Right lung (tissue), 5 donors: ENCODE measurements around the gene SORCS1. TPM values are rescaled to one million over a fixed set of nuclear protein-coding genes. Genes with fewer than 3 reads are reported as not detected.
"Not testable (repeated sequence)": the region's sequence is repeated elsewhere in the genome, so short reads cannot be mapped to it uniquely, and the experiment has no call there.

Experiments used
- DNase-seq, 2 donors: peaks; one replicate each; pipeline ENCODE4 v3.0.0-alpha.2; 2013
- polyA plus RNA-seq, 5 donors: library from polyadenylated mRNA; unstranded; fragments of 120-200 nt; gene quantifications; one replicate each; pipeline versions ENCODE4 v1.2.1 to v1.2.3, GENCODE V29; 2013; ENCODE audit warnings: inconsistent platforms in 1 of 5, low replicate concordance in 1 of 5; ENCODE audit not compliant: insufficient read length in 5 of 5, insufficient read depth in 1 of 5

The SORCS1 gene
- polyA plus RNA-seq, 5 donors = 0.18 to 0.33 (median 0.24) TPM

GRCh38 chr10:107051769-107052168 is 112.7 kb downstream of the SORCS1 start:
- DNase-seq = no peak

GRCh38 chr10:107043461-107043860 is 121.0 kb downstream of the SORCS1 start:
- DNase-seq = no peak

- DNase-seq = no peak
Observed at GRCh38 chr10:107037192-107038122, 127.0 kb downstream of the SORCS1 start.

- no peak for DNase-seq
Observed at GRCh38 chr10:107033799-107034422, 130.6 kb downstream of the SORCS1 start.

- DNase-seq = no peak
Observed at GRCh38 chr10:107032700-107033401, 131.7 kb downstream of the SORCS1 start.

- no peak for DNase-seq
Observed at GRCh38 chr10:107031931-107032699, 132.4 kb downstream of the SORCS1 start.

- DNase-seq = no peak
Observed at GRCh38 chr10:107028236-107028635, 136.3 kb downstream of the SORCS1 start.

- no peak for DNase-seq
Observed at GRCh38 chr10:107025676-107026075, 138.8 kb downstream of the SORCS1 start.

- DNase-seq = not testable (repeated sequence)
Observed at GRCh38 chr10:107024033-107024432, 140.5 kb downstream of the SORCS1 start.

GRCh38 chr10:107022600-107023354 is 141.7 kb downstream of the SORCS1 start:
- no peak for DNase-seq

- DNase-seq = no peak
Observed at GRCh38 chr10:107019154-107019553, 145.4 kb downstream of the SORCS1 start.

- no peak for DNase-seq
Observed at GRCh38 chr10:107013258-107014006, 151.1 kb downstream of the SORCS1 start.

- no peak for DNase-seq
Observed at GRCh38 chr10:107011992-107012391, 152.5 kb downstream of the SORCS1 start.

GRCh38 chr10:107011105-107011504 is 153.4 kb downstream of the SORCS1 start:
- DNase-seq = no peak

- no peak for DNase-seq
Observed at GRCh38 chr10:107010531-107010930, 154.0 kb downstream of the SORCS1 start.

GRCh38 chr10:107004362-107004761 is 160.1 kb downstream of the SORCS1 start:
- no peak for DNase-seq

GRCh38 chr10:107002068-107002467 is 162.4 kb downstream of the SORCS1 start:
- DNase-seq = no peak

- no peak for DNase-seq
Observed at GRCh38 chr10:106999118-106999707, 165.3 kb downstream of the SORCS1 start.

- no peak for DNase-seq
Observed at GRCh38 chr10:106997721-106998120, 166.8 kb downstream of the SORCS1 start.

- DNase-seq = no peak
Observed at GRCh38 chr10:106996510-106996909, 168.0 kb downstream of the SORCS1 start.
